ENCODE data around the gene RAI1.
A peak's percentile ranks its signal among the peaks of the same experiment; 100 is the strongest.

RAI1 gene

DNA sequence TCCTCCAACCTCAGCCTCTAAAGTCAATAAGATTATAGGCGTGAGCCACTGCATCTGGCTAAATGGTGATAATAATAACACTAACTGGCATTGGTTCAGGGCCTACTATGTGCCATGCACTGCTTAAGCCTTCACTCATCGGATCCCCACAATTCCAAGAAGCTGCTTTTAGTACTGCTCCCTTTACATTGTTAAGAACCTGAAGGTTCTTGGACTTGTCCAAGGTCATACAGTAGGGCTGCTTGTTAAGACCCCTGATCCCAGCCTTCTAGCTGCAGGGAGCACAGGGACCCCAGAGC is 149.0 kb downstream of the RAI1 start:
- Histone ChIP-seq H3K4me3 (no peak overlapping the region), H3K4me1 (peaks cover 99% of the 10 kb centered on the region), H3K27me3 (no peaks in the 10 kb centered on the region), H3K9me3 (no peaks in the 10 kb centered on the region), H3K36me3 (peaks cover 67% of the 10 kb centered on the region), H3K4me2 (peak overlapping the region; percentile 100), H4K20me1 (peaks cover 98% of the 10 kb centered on the region), H3K27ac (peak overlapping the region; percentile 62), H3K9ac (0 out of 2 replicates have a peak overlapping the region, but pooled peaks have one; percentile 48)
- TF ChIP-seq Cebpa-rat (IDR thresholded peaks at IDR 0.05), result no peak

DNA sequence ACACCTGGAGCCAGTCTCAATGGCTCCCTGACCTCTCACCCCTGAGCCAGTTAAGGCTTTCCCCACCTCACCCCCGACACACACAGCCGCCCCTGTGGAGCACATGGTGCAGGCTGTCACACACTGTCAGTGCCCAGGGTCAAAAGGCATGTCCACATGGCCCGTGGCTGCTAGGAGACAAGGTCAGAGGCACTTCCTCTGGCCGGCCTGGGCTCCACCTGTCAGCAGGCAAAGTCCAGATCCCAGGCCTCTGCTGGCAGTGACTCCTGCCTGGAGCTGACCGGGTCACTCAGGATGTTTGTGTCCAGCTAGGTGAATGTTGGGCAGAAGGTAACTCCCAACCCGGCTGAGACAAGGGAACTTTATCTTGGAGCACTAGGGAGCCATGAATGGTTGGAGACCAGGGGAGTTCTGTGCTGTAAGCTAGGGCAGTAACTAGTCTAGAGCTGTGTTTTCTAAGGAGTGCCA is 149.5 kb downstream of the RAI1 start:
- no peak for TF ChIP-seq Cebpa-rat (IDR thresholded peaks at IDR 0.05)
- Histone ChIP-seq H3K4me2 (peak overlapping the region; percentile 100), H3K36me3 (peaks cover 71% of the 10 kb centered on the region), H3K27ac (peak overlapping the region; percentile 62), H3K9ac (0 out of 2 replicates have a peak overlapping the region, but pooled peaks have one; percentile 48), H4K20me1 (peaks cover 100% of the 10 kb centered on the region), H3K4me3 (no peak overlapping the region), H3K4me1 (peaks cover 99% of the 10 kb centered on the region), H3K9me3 (no peaks in the 10 kb centered on the region), H3K27me3 (no peaks in the 10 kb centered on the region)

GRCh38 chr17:17831208-17832031 is 150.2 kb downstream of the RAI1 start:
- Histone ChIP-seq H3K4me1 (peaks cover 95% of the 10 kb centered on the region), H3K4me2 (peak overlapping the region; percentile 100), H3K9ac (peak overlapping the region; percentile 48; the same call in 1 of the 2 replicates), H3K27ac (peak overlapping the region; percentile 62), H3K27me3 (no peaks in the 10 kb centered on the region), H3K9me3 (no peaks in the 10 kb centered on the region), H4K20me1 (peaks cover 95% of the 10 kb centered on the region), H3K4me3 (no peak overlapping the region), H3K36me3 (peaks cover 71% of the 10 kb centered on the region)
- TF ChIP-seq Cebpa-rat (IDR thresholded peaks at IDR 0.05), result no peak

GRCh38 chr17:17832032-17832363 is 150.7 kb downstream of the RAI1 start:
- Histone ChIP-seq H3K27me3 (no peaks in the 10 kb centered on the region), H3K4me3 (no peak overlapping the region), H3K9ac (peak overlapping the region; percentile 48; the same call in 1 of the 2 replicates), H3K4me2 (peak overlapping the region; percentile 100), H4K20me1 (peaks cover 89% of the 10 kb centered on the region), H3K27ac (peak overlapping the region; percentile 62), H3K36me3 (peaks cover 66% of the 10 kb centered on the region), H3K9me3 (no peaks in the 10 kb centered on the region), H3K4me1 (peaks cover 91% of the 10 kb centered on the region)
- no peak for TF ChIP-seq Cebpa-rat (IDR thresholded peaks at IDR 0.05)

DNA sequence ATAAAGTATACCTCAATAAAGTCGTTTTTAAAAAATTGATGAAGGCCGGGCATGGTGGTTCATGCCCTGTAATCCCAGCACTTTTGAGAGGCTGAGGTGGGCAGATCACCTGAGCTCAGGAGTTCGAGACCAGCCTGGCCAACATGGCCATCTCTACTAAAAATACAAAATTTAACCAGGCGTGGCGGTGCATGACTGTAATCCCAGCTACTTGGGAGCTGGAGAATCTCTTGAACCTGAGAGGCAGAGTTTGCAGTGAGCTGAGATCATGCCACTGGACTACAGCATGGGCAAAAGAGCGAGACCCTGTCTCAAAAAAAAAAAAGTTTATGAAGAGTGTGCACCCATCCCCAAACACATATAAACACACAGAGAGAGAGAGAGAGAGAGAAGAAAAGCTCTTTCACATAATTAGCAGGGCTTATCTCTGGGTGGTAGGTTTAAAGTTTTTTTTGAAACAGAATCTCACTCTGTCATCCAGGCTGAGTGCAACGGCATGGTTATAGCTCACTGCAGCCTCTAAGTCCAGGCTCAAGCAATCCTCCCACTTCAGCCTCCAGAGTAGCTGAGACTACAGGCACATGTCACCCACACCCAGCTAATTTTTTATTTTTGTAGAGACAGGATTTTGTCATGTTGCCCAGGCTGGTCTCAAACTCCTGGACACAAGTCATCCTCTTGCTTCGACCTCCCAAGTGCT is 152.6 kb downstream of the RAI1 start:
- no peak for TF ChIP-seq Cebpa-rat (IDR thresholded peaks at IDR 0.05)
- H3K4me3 ChIP-seq, result peak overlapping the region; percentile 100
- no peaks in the 10 kb centered on the region for H3K9me3 ChIP-seq
- peaks cover 71% of the 10 kb centered on the region for H4K20me1 ChIP-seq
- peak overlapping the region; percentile 100 for H3K4me2 ChIP-seq
- peak overlapping the region; percentile 100 for H3K27ac ChIP-seq
- H3K36me3 ChIP-seq, result peaks cover 48% of the 10 kb centered on the region
- no peaks in the 10 kb centered on the region for H3K27me3 ChIP-seq
- peaks cover 91% of the 10 kb centered on the region for H3K4me1 ChIP-seq
- H3K9ac ChIP-seq, result peak overlapping the region; percentile 100

- Histone ChIP-seq H3K9me3 (no peaks in the 10 kb centered on the region), H3K4me2 (peak overlapping the region; percentile 100), H3K4me1 (peaks cover 92% of the 10 kb centered on the region), H3K4me3 (peak overlapping the region; percentile 100), H3K27me3 (no peaks in the 10 kb centered on the region), H3K9ac (peak overlapping the region; percentile 100), H3K36me3 (peaks cover 39% of the 10 kb centered on the region), H3K27ac (peak overlapping the region; percentile 100), H4K20me1 (peaks cover 59% of the 10 kb centered on the region)
- TF ChIP-seq Cebpa-rat (IDR thresholded peaks at IDR 0.05), result no peak
These were observed 153.7 kb downstream of the RAI1 start for GRCh38 chr17:17834974-17835373.

DNA sequence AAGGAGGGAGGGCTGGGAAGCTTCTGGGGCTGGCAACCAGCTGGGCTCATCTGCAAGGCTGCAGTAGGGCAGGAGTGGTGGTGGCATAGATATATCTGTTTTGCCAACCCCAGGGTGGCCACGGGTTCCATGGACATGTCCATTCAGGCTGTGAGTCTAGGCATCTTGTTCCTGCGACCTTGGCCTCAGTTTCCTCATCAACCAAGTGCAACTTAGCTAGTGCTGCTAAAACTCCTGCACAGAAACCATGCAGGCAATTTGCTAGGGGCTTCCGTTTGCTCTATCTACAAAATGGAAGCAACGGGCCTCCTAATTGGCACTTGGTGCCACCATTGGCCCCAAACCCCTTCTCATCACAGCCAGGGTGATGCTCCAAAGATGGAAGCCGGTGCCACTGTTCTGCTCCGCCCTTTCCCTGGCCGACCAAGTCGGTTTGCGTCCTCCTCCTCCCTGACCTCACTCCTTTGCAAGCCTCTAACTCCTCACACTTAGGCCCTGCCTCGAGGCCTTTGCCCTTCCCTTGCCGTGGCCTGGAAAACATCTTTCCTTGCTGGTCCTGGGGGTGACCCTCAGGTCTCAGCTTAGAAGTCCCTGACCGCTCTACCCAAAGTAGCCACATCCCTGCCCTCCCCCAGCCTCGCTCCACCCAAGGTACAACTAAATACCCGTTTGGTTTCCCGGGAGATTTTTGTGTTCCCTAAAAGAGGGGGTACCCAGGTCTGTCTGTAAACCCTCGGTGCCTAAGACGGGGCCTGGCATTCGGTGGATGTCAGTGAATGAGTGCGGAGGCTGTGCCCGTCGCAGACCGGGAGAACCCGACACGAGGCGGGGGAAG is 154.4 kb downstream of the RAI1 start:
- peak overlapping the region; percentile 100 for H3K27ac ChIP-seq
- no peaks in the 10 kb centered on the region for H3K27me3 ChIP-seq
- H3K4me3 ChIP-seq, result peak overlapping the region; percentile 100
- peak overlapping the region; percentile 100 for H3K4me2 ChIP-seq
- peaks cover 53% of the 10 kb centered on the region for H4K20me1 ChIP-seq
- H3K9me3 ChIP-seq, result no peaks in the 10 kb centered on the region
- TF ChIP-seq Cebpa-rat (IDR thresholded peaks at IDR 0.05), result no peak
- peak overlapping the region; percentile 100 for H3K9ac ChIP-seq
- peaks cover 92% of the 10 kb centered on the region for H3K4me1 ChIP-seq
- peaks cover 33% of the 10 kb centered on the region for H3K36me3 ChIP-seq

- Histone ChIP-seq H3K4me2 (peak overlapping the region; percentile 100), H4K20me1 (peaks cover 46% of the 10 kb centered on the region), H3K36me3 (peaks cover 26% of the 10 kb centered on the region), H3K27ac (peak overlapping the region; percentile 100), H3K27me3 (no peaks in the 10 kb centered on the region), H3K9ac (peak overlapping the region; percentile 100), H3K4me1 (peaks cover 92% of the 10 kb centered on the region), H3K9me3 (no peaks in the 10 kb centered on the region), H3K4me3 (peak overlapping the region; percentile 100)
- peak; percentile 38; the same call in 1 of the 2 replicates for TF ChIP-seq Cebpa-rat (IDR thresholded peaks at IDR 0.05)
These were observed 155.1 kb downstream of the RAI1 start for GRCh38 chr17:17836250-17836817.

GRCh38 chr17:17836818-17837379 is 155.6 kb downstream of the RAI1 start, which contains the start of gene SREBF1:
TSS of gene SREBF1 (minus strand) at chr17:17836986. CDS start at chr17:17836817, 169 bp downstream.
- Histone ChIP-seq H3K4me1 (peaks cover 92% of the 10 kb centered on the region), H4K20me1 (peaks cover 40% of the 10 kb centered on the region), H3K27me3 (no peaks in the 10 kb centered on the region), H3K27ac (peak within 1 kb of the TSS; percentile 100), H3K4me2 (peak within 1 kb of the TSS; percentile 100), H3K9ac (peak within 1 kb of the TSS; percentile 100), H3K4me3 (peak within 1 kb of the TSS; percentile 100), H3K36me3 (peaks cover 20% of the 10 kb centered on the region), H3K9me3 (no peaks in the 10 kb centered on the region)
- no peak for TF ChIP-seq Cebpa-rat (IDR thresholded peaks at IDR 0.05)

All from BLaER1 (cell line).